Measurements from ENCODE around the gene MEIS1. TPM values are rescaled to one million over a fixed set of nuclear protein-coding genes. Genes with fewer than 3 reads are reported as not detected.

MEIS1 gene
- total RNA-seq, 1 experiment from 2014 or later, result 11.5 TPM

GRCh38 chr2:66581339-66582103, 146.6 kb downstream of the MEIS1 start:
- CTCF ChIA-PET, result interaction anchor here (0.6 kb wide), 1 partner anchor 1473 kb away, joined by 3 read pairs; no protein-coding TSS in a partner anchor
- intact Hi-C loops (cut with micrococcal nuclease; ENCODE audit: unreplicated experiment), result no loop called here

GRCh38 chr2:66582104-66582986, 147.4 kb downstream of the MEIS1 start:
- CTCF ChIA-PET, result no interaction called here
- TF ChIP-seq CTCF (IDR thresholded peaks at IDR 0.05; ENCODE audit: unreplicated experiment), result no peak
- H3K27ac Mint-ChIP-seq (ENCODE audit: unreplicated experiment), result no peak overlapping the region
- peaks cover under 1% of the 10 kb centered on the region for H3K36me3 Mint-ChIP-seq (ENCODE audit: insufficient read depth, unreplicated experiment)
- no peak overlapping the region for H3K4me3 Mint-ChIP-seq (ENCODE audit: low read depth, unreplicated experiment)
- no peaks in the 10 kb centered on the region for H3K9me3 Mint-ChIP-seq (ENCODE audit: low read depth, unreplicated experiment)
- intact Hi-C loops (cut with micrococcal nuclease; ENCODE audit: unreplicated experiment), result no loop called here
- BruUV-seq (replicated peaks), result no TSS peak
- no peak for DNase-seq
- peaks cover 8% of the 10 kb centered on the region for H3K4me1 Mint-ChIP-seq (ENCODE audit: low read depth, unreplicated experiment)
- peaks cover 22% of the 10 kb centered on the region for H3K27me3 Mint-ChIP-seq (ENCODE audit: unreplicated experiment)

More at GRCh38 chr2:66581339-66582103, 146.6 kb downstream of the MEIS1 start:
- H3K27ac Mint-ChIP-seq (ENCODE audit: unreplicated experiment), result no peak overlapping the region
- DNase-seq, result no peak
- no peak overlapping the region for H3K4me3 Mint-ChIP-seq (ENCODE audit: low read depth, unreplicated experiment)
- H3K27me3 Mint-ChIP-seq (ENCODE audit: unreplicated experiment), result peaks cover 22% of the 10 kb centered on the region
- peaks cover 9% of the 10 kb centered on the region for H3K36me3 Mint-ChIP-seq (ENCODE audit: insufficient read depth, unreplicated experiment)
- H3K9me3 Mint-ChIP-seq (ENCODE audit: low read depth, unreplicated experiment), result no peaks in the 10 kb centered on the region
- BruUV-seq (replicated peaks), result no TSS peak
- H3K4me1 Mint-ChIP-seq (ENCODE audit: low read depth, unreplicated experiment), result peaks cover 13% of the 10 kb centered on the region
- no peak for TF ChIP-seq CTCF (IDR thresholded peaks at IDR 0.05; ENCODE audit: unreplicated experiment)

- intact Hi-C loops (cut with micrococcal nuclease; ENCODE audit: unreplicated experiment), result no loop called here
- no peak for DNase-seq
- BruUV-seq (replicated peaks), result no TSS peak
- no peak overlapping the region for H3K4me3 Mint-ChIP-seq (ENCODE audit: low read depth, unreplicated experiment)
- H3K4me1 Mint-ChIP-seq (ENCODE audit: low read depth, unreplicated experiment), result no peaks in the 10 kb centered on the region
- no peaks in the 10 kb centered on the region for H3K9me3 Mint-ChIP-seq (ENCODE audit: low read depth, unreplicated experiment)
- no peaks in the 10 kb centered on the region for H3K36me3 Mint-ChIP-seq (ENCODE audit: insufficient read depth, unreplicated experiment)
- CTCF ChIA-PET, result no interaction called here
- no peak for TF ChIP-seq CTCF (IDR thresholded peaks at IDR 0.05; ENCODE audit: unreplicated experiment)
- peaks cover 16% of the 10 kb centered on the region for H3K27me3 Mint-ChIP-seq (ENCODE audit: unreplicated experiment)
- H3K27ac Mint-ChIP-seq (ENCODE audit: unreplicated experiment), result no peak overlapping the region
Observed at GRCh38 chr2:66582987-66583880, 148.3 kb downstream of the MEIS1 start.

- TF ChIP-seq CTCF (IDR thresholded peaks at IDR 0.05; ENCODE audit: unreplicated experiment), result no peak
- BruUV-seq (replicated peaks), result no TSS peak
- Mint-ChIP-seq H3K36me3 (ENCODE audit: insufficient read depth, unreplicated experiment) (no peaks in the 10 kb centered on the region), H3K27me3 (ENCODE audit: unreplicated experiment) (peaks cover 9% of the 10 kb centered on the region), H3K9me3 (ENCODE audit: low read depth, unreplicated experiment) (no peaks in the 10 kb centered on the region), H3K4me1 (ENCODE audit: low read depth, unreplicated experiment) (no peaks in the 10 kb centered on the region), H3K4me3 (ENCODE audit: low read depth, unreplicated experiment) (no peak overlapping the region), H3K27ac (ENCODE audit: unreplicated experiment) (no peak overlapping the region)
- no peak for DNase-seq
- intact Hi-C loops (cut with micrococcal nuclease; ENCODE audit: unreplicated experiment), result no loop called here
- CTCF ChIA-PET, result no interaction called here
Observed at GRCh38 chr2:66583881-66584280, 149.0 kb downstream of the MEIS1 start.

Data from Calu3 (cell line).